HG03060 (cell line): Measurements from ENCODE around the gene SULT2B1.
"Not testable (repeated sequence)": the region's sequence is repeated elsewhere in the genome, so short reads cannot be mapped to it uniquely, and the experiment has no call there.

Experiments
- ATAC-seq: cut with Tn5 transposase; IDR thresholded peaks from one replicate; pipeline ENCODE4 v1.9.1; 2021; ENCODE audit warnings: low read depth, moderate number of reproducible peaks; ENCODE audit not compliant: unreplicated experiment

Gene SULT2B1

GRCh38 chr19:48551437-48552302, at the start of gene SULT2B1:
TSS of gene SULT2B1 (plus strand) at chr19:48552172. CDS start at chr19:48552253, 81 bp downstream.
- ATAC-seq, result no peak

GRCh38 chr19:48502350-48503018, 49.5 kb upstream of the SULT2B1 start:
- no peak for ATAC-seq

- no peak for ATAC-seq
Measured at GRCh38 chr19:48506138-48506733, 45.7 kb upstream of the SULT2B1 start.

DNA sequence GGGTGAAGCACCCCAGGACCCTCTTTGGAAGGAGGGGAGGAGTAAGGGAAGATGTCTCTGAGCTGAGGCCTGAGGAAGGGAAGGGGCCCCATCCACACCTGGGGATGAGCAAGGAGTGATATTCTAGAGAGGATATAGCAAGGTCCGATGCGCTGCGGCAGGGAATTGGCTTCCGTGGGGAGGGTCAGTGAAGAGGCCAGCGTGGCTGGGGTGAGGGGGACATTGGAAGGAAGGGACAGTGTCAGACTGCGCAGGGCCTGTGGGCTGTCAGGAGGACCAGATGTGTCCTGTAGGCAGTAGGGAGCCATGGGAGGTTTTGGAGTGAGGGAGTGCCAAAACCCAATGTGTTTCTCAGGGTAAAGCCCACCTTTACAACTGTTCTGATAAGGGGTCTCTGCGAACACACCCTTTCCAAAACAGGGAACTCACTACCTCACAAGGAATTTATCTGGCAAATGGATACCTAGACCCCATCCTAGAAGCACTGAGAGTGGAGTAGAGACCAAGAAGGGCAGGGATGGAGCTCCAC, 44.0 kb upstream of the SULT2B1 start:
- no peak for ATAC-seq

- ATAC-seq, result no peak
Measured at GRCh38 chr19:48508729-48509411, 43.1 kb upstream of the SULT2B1 start.

DNA sequence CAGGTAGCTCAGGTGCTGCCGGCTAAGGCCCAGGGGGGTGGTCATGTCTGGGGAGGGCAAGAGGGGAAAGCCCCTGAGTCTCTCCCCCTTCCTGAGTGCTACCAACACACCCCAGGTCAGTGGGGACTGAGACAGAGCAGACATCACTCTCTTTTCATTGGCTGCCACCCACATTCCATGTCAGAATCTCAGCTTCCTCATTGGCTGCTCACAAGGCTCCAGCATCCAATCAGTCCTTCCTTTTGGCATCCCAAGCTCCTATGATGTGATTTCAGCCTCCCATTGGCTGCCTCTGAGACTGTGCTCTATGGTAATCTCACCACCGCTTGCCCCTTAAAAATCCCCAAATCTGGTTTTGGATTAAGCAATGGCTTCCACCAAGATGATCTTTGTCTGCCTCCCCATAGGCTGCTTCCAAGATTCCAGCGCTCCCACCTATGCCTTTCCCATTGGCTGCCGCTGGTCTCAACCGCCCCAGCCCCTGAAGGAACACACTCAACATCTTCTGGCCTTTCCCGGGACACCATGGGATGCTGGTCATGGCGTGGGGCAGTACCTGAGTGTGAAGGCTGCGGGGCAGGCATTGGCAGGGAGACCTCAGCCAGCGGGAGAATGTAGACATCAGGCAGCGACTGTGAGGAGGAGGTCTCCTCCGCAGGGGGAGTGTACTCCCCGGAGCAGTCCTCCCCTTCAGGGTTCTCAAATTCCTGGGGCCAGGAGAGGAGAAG, 42.3 kb upstream of the SULT2B1 start:
- no peak for ATAC-seq

DNA sequence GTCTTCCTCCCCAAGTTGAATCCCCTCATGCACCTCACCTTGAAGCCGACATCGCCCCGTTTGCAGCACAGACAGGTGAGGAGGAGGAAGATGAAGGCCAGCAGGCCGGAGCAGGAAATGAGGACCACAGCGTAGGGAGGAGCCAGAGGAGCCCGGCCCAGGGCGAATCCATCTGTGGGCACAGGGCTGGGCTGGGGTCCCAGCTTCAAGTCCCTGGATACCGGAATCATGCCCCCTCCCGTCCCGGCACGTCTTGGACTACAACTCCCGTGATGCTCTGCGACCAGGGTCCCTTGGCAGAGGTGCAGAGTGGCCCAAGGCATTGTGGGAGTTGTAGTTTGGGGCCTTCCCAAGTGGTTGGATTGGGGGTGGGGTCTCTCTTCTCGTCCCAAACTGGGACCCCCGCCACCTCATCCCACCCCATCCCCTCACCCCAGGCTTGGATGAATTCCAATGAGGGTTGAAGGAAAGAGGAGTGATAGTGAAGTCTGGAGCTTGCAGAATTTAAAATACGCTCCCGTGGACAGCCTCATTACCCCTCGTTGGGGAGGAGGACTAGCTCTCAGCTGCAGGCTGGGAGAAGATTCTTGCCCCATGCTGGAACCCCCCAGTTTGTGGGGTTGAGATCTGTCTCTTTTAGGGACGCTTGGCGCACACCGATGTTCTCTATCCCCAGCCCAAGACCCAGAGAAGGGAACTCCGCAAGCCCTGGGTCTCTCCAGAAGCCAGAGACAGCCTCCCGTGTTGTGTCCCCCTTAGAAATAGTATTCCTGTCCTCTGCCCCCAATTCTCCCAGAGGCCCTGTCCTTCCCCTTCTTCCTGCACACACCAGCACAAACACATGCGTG, 41.3 kb upstream of the SULT2B1 start:
- no peak for ATAC-seq

GRCh38 chr19:48511321-48511731, 40.6 kb upstream of the SULT2B1 start:
- no peak for ATAC-seq

GRCh38 chr19:48511800-48512503, 40.0 kb upstream of the SULT2B1 start, which contains the start of gene LMTK3:
TSS of gene LMTK3 (minus strand) at chr19:48511835. CDS start at chr19:48511576, 259 bp downstream.
- no peak for ATAC-seq

DNA sequence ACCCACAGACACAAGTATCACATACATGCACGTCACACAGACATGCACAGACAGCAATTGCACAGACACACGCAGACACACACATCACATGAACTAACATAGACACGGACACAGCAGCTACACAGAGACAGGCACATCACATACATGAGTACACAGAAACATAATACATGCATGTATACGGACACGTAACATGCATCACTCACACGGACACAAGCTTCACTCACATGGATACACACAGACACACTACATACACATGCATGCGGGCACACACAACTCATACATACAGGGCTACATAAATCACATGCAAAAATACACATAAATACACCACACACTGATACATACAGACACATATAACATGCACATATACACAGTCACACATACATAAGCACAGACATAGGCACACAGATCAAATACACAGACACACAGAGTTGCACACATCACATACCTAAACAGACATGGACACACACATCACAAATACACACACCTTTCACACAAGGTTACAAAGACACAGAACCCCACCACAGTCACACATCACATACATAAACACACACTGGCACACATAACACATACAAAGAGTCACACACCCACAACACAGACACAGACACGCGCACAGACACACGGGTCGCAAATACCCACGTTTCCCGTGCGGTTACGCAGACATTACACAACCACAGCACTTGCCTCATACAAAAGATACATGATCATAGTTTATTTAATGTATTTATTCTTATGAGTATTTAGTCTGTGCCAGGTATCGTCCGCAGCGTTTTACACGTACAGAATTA, 39.3 kb upstream of the SULT2B1 start:
- ATAC-seq, result no peak

DNA sequence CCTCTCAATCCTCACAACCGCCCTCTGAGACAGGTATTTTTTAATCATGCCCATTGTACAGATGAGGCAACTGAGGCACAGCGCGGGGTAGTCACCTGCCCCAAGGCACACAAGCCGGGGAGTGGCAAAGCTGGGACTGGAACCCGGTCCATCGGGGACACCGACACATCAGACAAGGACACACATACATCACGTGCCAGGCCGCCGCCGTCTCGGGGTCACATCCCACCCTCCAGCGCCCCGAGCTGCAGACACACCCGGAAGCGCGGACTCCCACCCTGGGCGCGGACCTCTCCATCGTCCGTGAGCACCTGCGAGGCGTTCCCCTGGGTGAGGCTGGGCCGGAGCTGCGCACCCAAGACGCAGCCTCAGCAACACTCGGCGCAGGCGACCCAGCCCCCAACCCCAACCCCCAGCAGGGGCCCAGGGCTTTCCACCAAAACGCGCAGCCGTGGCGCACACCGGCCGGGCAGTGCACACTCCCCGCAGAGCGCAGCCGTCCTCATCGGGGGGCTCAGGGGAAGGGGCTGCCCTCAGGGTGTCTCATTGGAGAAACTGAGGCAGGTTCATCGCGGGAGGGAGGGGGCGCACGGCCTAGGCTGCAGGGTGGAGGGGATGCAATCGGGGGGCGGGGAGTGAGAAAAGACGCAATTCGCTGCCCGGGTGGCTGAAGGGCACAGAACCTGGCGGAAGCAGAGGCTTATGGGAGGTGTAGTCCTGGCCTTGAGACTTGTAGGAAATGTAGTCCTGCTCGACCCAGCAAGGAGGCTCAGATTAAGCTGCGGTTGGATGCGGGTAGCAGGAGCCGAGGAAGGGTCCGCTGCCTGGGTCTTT, 38.5 kb upstream of the SULT2B1 start:
- ATAC-seq, result no peak

GRCh38 chr19:48514123-48514458, 37.9 kb upstream of the SULT2B1 start:
- no peak for ATAC-seq

DNA sequence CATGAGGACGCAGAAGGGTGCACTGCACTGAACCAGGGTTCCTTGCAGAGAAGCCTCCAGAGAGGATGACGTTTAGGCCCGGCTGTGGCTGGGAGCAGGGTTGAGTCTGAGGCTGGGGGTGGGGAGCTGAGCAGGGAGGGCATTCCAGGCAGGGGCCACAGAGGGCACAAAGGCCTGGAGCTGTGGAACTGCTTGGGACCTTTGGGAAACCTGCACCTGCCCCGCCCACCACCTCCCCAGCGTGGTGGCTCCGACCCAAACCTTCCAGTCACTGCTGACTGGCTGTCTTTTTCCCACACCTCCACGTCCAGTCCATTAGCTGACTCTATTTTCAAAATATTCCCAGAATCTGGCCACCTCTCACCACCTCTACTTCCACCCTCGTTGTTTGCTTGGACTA, 35.4 kb upstream of the SULT2B1 start:
- ATAC-seq, result no peak

DNA sequence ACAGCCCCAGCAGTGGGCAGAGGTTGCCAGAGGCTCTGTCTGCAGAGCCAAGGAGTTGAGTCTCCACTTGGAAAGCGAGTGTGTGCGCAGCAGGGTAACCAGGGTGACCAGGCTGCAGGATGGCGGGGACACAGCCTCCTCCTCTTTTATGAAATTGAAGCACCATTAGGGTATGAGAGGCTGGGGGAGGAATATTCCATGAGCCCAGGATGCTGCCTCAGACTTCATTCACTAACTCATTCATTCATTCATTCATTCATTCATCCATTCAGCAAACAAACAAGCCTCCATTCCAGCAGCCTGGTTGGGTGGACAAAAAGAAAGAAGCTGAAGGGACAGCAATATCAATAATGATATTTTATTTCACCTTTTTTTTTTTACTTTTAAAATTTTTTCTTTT, 33.8 kb upstream of the SULT2B1 start:
- ATAC-seq, result no peak

- not testable (repeated sequence) for ATAC-seq
Measured at GRCh38 chr19:48519426-48519825, 32.5 kb upstream of the SULT2B1 start.

DNA sequence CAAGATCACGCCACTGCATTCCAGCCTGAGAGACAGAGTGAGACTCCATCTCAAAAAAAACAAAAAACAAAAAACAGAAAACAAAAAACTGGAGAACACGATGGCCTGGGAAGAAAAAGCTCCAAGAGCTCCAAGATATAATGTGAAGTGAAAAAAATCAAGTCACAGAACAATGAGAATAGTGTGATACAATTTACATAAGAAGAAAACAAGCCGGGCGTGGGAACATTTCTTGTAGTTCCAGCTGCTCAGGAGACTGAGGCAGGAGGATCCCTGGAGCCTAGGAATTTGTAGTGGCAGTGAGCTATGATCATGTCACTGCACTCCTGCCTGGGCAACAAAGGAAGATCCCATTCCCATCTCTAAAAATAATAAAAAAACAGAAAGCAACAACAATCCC, 31.8 kb upstream of the SULT2B1 start:
- ATAC-seq, result no peak

- ATAC-seq, result no peak
Measured at GRCh38 chr19:48524221-48524620, 27.8 kb upstream of the SULT2B1 start.
